Measurements from ENCODE around the gene GRIK4. TPM values are rescaled to one million over a fixed set of nuclear protein-coding genes. Genes with fewer than 3 reads are reported as not detected.

The GRIK4 gene
- total RNA-seq, 2 donors from 2014 or later: 0.05 to 1.7 TPM

- H3K9me3 ChIP-seq: no peaks in the 10 kb centered on the region
- H3K4me1 ChIP-seq (replicated peaks): no peaks in the 10 kb centered on the region
- no peak for DNase-seq (ENCODE audit: low spot score)
- H3K4me3 ChIP-seq: no peak overlapping the region
- H3K27me3 ChIP-seq (replicated peaks; ENCODE audit: insufficient read depth): no peaks in the 10 kb centered on the region
- TF ChIP-seq CTCF (IDR thresholded peaks at IDR 0.05): no peak
- TF ChIP-seq POLR2AphosphoS5 (IDR thresholded peaks at IDR 0.05): no peak
- no peak for TF ChIP-seq POLR2A (IDR thresholded peaks at IDR 0.05)
- H3K27ac ChIP-seq: no peak overlapping the region
- no peaks in the 10 kb centered on the region for H3K36me3 ChIP-seq
- WGBS: 49% methylated on average over 2 of the region's 2 CpGs
- intact Hi-C loops (cut with DNase I): no loop called here
Measured at GRCh38 chr11:120995184-120995583, 483.6 kb downstream of the GRIK4 start.

- H3K36me3 ChIP-seq: no peaks in the 10 kb centered on the region
- no peak overlapping the region for H3K27ac ChIP-seq
Measured at GRCh38 chr11:120996973-120997372, 485.4 kb downstream of the GRIK4 start.

GRCh38 chr11:120998581-120998980 is 487.0 kb downstream of the GRIK4 start:
- intact Hi-C loops (cut with DNase I): no loop called here
- Histone ChIP-seq H3K36me3 (no peaks in the 10 kb centered on the region), H3K4me1 (replicated peaks) (no peaks in the 10 kb centered on the region), H3K27ac (no peak overlapping the region), H3K4me3 (no peak overlapping the region), H3K27me3 (replicated peaks; ENCODE audit: insufficient read depth) (no peaks in the 10 kb centered on the region), H3K9me3 (no peaks in the 10 kb centered on the region)
- DNase-seq (ENCODE audit: low spot score): no peak
- TF ChIP-seq CTCF (IDR thresholded peaks at IDR 0.05) (no peak), POLR2AphosphoS5 (IDR thresholded peaks at IDR 0.05) (no peak), POLR2A (IDR thresholded peaks at IDR 0.05) (no peak)
- WGBS: 95% methylated on average over 1 of the region's 1 CpG

More at GRCh38 chr11:120996973-120997372, 485.4 kb downstream of the GRIK4 start:
- H3K4me3 ChIP-seq: no peak overlapping the region
- no peak for DNase-seq (ENCODE audit: low spot score)
- WGBS: 85% methylated on average over 5 of the region's 5 CpGs
- intact Hi-C loops (cut with DNase I): no loop called here
- no peaks in the 10 kb centered on the region for H3K4me1 ChIP-seq (replicated peaks)
- TF ChIP-seq CTCF (IDR thresholded peaks at IDR 0.05) (no peak), POLR2AphosphoS5 (IDR thresholded peaks at IDR 0.05) (no peak), POLR2A (IDR thresholded peaks at IDR 0.05) (no peak)
- H3K9me3 ChIP-seq: no peaks in the 10 kb centered on the region
- no peaks in the 10 kb centered on the region for H3K27me3 ChIP-seq (replicated peaks; ENCODE audit: insufficient read depth)

- Histone ChIP-seq H3K4me1 (replicated peaks) (no peaks in the 10 kb centered on the region), H3K36me3 (no peaks in the 10 kb centered on the region), H3K27me3 (replicated peaks; ENCODE audit: insufficient read depth) (no peaks in the 10 kb centered on the region), H3K27ac (no peak overlapping the region), H3K4me3 (no peak overlapping the region), H3K9me3 (no peaks in the 10 kb centered on the region)
- TF ChIP-seq CTCF (IDR thresholded peaks at IDR 0.05) (no peak), POLR2A (IDR thresholded peaks at IDR 0.05) (no peak), POLR2AphosphoS5 (IDR thresholded peaks at IDR 0.05) (no peak)
- intact Hi-C loops (cut with DNase I): no loop called here
- 54% methylated on average over 4 of the region's 4 CpGs for WGBS
- DNase-seq (ENCODE audit: low spot score): no peak
Measured at GRCh38 chr11:121004206-121004840, 492.8 kb downstream of the GRIK4 start.

GRCh38 chr11:121006922-121007321 is 495.4 kb downstream of the GRIK4 start:
- H3K9me3 ChIP-seq: no peaks in the 10 kb centered on the region
- intact Hi-C loops (cut with DNase I): no loop called here
- no peak for DNase-seq (ENCODE audit: low spot score)
- H3K4me1 ChIP-seq (replicated peaks): no peaks in the 10 kb centered on the region
- no peak overlapping the region for H3K27ac ChIP-seq
- H3K27me3 ChIP-seq (replicated peaks; ENCODE audit: insufficient read depth): no peaks in the 10 kb centered on the region
- no peak for TF ChIP-seq POLR2A (IDR thresholded peaks at IDR 0.05)
- TF ChIP-seq POLR2AphosphoS5 (IDR thresholded peaks at IDR 0.05): no peak
- no peak for TF ChIP-seq CTCF (IDR thresholded peaks at IDR 0.05)
- H3K4me3 ChIP-seq: no peak overlapping the region
- H3K36me3 ChIP-seq: no peaks in the 10 kb centered on the region
- 34% methylated on average over 1 of the region's 1 CpG for WGBS
